Measurements from ENCODE around the gene PTH2. TPM values are rescaled to one million over a fixed set of nuclear protein-coding genes. Genes with fewer than 3 reads are reported as not detected.

PTH2 gene
- total and polyA plus RNA-seq, 2 of the 8 experiments (the other 6 are each of a cell fraction or from before 2014, with no cell fraction given): not detected

- H3K56ac ChIP-seq (replicated peaks; ENCODE audit: insufficient read length, low read depth, low read length): no peak overlapping the region
- no peak overlapping the region for H2BK20ac ChIP-seq (ENCODE audit: low read length)
- H3K14ac ChIP-seq (ENCODE audit: insufficient read length): no peak overlapping the region
- H3K4me1 ChIP-seq (replicated peaks in 1 of 4; ENCODE audit: control insufficient read depth in 3 of 4, insufficient read depth in 4 of 4, low read length in 3 of 4): peaks cover 0 to 13% (median 8%) of the 10 kb centered on the region in 4 experiments; a peak in 5 of 7 replicates
- DNase-seq (ENCODE audit: low read depth in 1 of 2, low spot score in 2 of 2): no peak
- ChIA-PET POLR2A (ENCODE audit: partially characterized antibody) (interaction anchor here (0.7 to 4.1 kb wide), 3 partner anchors 13 to 88 kb away, joined by 3 to 13 read pairs (median 8); partner anchors contain the start of genes ALDH16A1, GFY, PIH1D1 and RCN3), CTCF (ENCODE audit: partially characterized antibody) (interaction anchor here (1.1 to 3.3 kb wide), 4 partner anchors 10 to 48 kb away, joined by 4 to 15 read pairs (median 10); partner anchors contain the start of gene PIH1D1)
- H3K9ac ChIP-seq (replicated peaks in 1 of 4; ENCODE audit: extremely low read depth in 1 of 4, low read depth in 3 of 4, low read length in 3 of 4): no peak overlapping the region
- no peak overlapping the region for H4K91ac ChIP-seq (replicated peaks; ENCODE audit: insufficient read length, low read length)
- 81% methylated on average over 4 of the region's 6 CpGs; no CpG with 5 or more reads in 1 of the 2 experiments for WGBS, 2 experiments (ENCODE audit: extremely low coverage in 1 of 2, insufficient coverage in 1 of 2, insufficient read length in 1 of 2, insufficient replicate concordance in 2 of 2, low coverage in 1 of 2, low lambda C conversion rate in 2 of 2, missing lambda C conversion rate in 1 of 2)
- H2AK5ac ChIP-seq (ENCODE audit: low read depth, low read length): no peak overlapping the region; the same call in 1 of the 2 replicates
- no peak overlapping the region for H3K18ac ChIP-seq (ENCODE audit: extremely low read depth, low read length)
- H2AFZ ChIP-seq (ENCODE audit: low read length): no peak overlapping the region
- H3K27ac ChIP-seq (ENCODE audit: low read depth, low read length): no peak overlapping the region
- no peak overlapping the region for H2BK5ac ChIP-seq (ENCODE audit: low read depth, low read length)
- no peaks in the 10 kb centered on the region for H3K9me3 ChIP-seq (ENCODE audit: insufficient read depth in 2 of 2, low read depth in 1 of 2, low read length in 1 of 2)
- H3K4me3 ChIP-seq (ENCODE audit: extremely low read depth in 1 of 4, insufficient read depth in 2 of 4, low read depth in 3 of 4, low read length in 4 of 4): no peak overlapping the region
- TF ChIP-seq JUND (IDR thresholded peaks at IDR 0.05; ENCODE audit: low read length): no peak
- no peak for TF ChIP-seq TAF7 (optimal IDR thresholded peaks at IDR 0.05; ENCODE audit: borderline replicate concordance, low read depth, low read length)
- TF ChIP-seq SP4 (IDR thresholded peaks at IDR 0.05; ENCODE audit: low read length): no peak
- TF ChIP-seq CTBP2 (IDR thresholded peaks at IDR 0.05; ENCODE audit: borderline replicate concordance, insufficient read depth, insufficient read length, low read length): no peak
- no peak for TF ChIP-seq POLR2A (IDR thresholded peaks at IDR 0.05; ENCODE audit: control extremely low read depth in 1 of 2, low read depth in 2 of 2, low read length in 2 of 2)
- H4K8ac ChIP-seq (ENCODE audit: extremely low read depth, insufficient read depth, low read length): no peak overlapping the region
- no peak overlapping the region for H3K4ac ChIP-seq (replicated peaks; ENCODE audit: insufficient read length, low read depth, low read length)
- H4K20me1 ChIP-seq (replicated peaks in 1 of 2; ENCODE audit: control insufficient read depth in 1 of 2, insufficient read depth in 2 of 2, low read length in 2 of 2): no peaks in the 10 kb centered on the region
- H3K36me3 ChIP-seq (ENCODE audit: control insufficient read depth in 2 of 4, insufficient read depth in 4 of 4, low read length in 3 of 4): no peaks in the 10 kb centered on the region
- no peak overlapping the region for H4K5ac ChIP-seq (ENCODE audit: insufficient read length, low read depth, low read length)
- H3K27me3 ChIP-seq (replicated peaks in 1 of 4; ENCODE audit: control insufficient read depth in 3 of 4, extremely low read depth in 1 of 4, insufficient read depth in 3 of 4, low read length in 3 of 4): peaks cover 25 to 48% (median 43%) of the 10 kb centered on the region in 4 experiments
- H3K79me1 ChIP-seq (ENCODE audit: low read depth, low read length): no peaks in the 10 kb centered on the region
- 0 out of 2 replicates have a peak overlapping the region, but pooled peaks have one; percentile 77 for H2BK12ac ChIP-seq (ENCODE audit: low read depth, low read length)
- no peaks in the 10 kb centered on the region for H3K79me2 ChIP-seq (ENCODE audit: control insufficient read depth in 1 of 2, insufficient read depth in 2 of 2, low read length in 2 of 2)
- no peak for FAIRE-seq
- peak overlapping the region in 1 of 2 experiments; percentile 53; a peak in 1 of 4 replicates for H3K4me2 ChIP-seq (ENCODE audit: insufficient read depth in 1 of 2, low read depth in 2 of 2, low read length in 2 of 2)
- peaks cover 20% of the 10 kb centered on the region; the same call in 1 of the 2 replicates for H3K23me2 ChIP-seq (ENCODE audit: low read depth, low read length)
- H2BK120ac ChIP-seq (replicated peaks; ENCODE audit: low read depth, low read length): no peak overlapping the region
- no peak overlapping the region for H2BK15ac ChIP-seq (ENCODE audit: low read length)
- H3K23ac ChIP-seq (ENCODE audit: insufficient read length): no peak overlapping the region
Measured at GRCh38 chr19:49439836-49440235, 16.6 kb upstream of the PTH2 start.
